CD4-positive, alpha-beta memory T cell (primary cell): ENCODE data around the gene BPIFB4. TPM values are rescaled to one million over a fixed set of nuclear protein-coding genes. Genes with fewer than 3 reads are reported as not detected.

ENCODE experiments used
- CTCF ChIA-PET: fragments of 350-600 bp; sonication (Branson Sonifier 250); formaldehyde crosslinking; loops from one replicate; lab custom pipeline; 2021; ENCODE audit warnings: inconsistent platforms; ENCODE audit not compliant: partially characterized antibody; lab: Charles Lee
- POLR2A ChIA-PET: fragments of 350-600 bp; sonication (Branson Sonifier 250); formaldehyde crosslinking; loops from one replicate; lab custom pipeline; 2021; ENCODE audit not compliant: partially characterized antibody; lab: Charles Lee
- DNase-seq, 5 donors: peaks; one replicate each; pipeline versions ENCODE4 v3.0.0 to v3.0.0-alpha.2; 2020 to 2022; ENCODE audit warnings: mixed read lengths in 1 of 5
- H3K27ac ChIP-seq: one replicate; pipeline ENCODE4 v1.7.0; 2013; ENCODE audit warnings: low read depth, low read length
- H3K27me3 ChIP-seq: 2 replicates; pipeline ENCODE4 v1.7.0; 2013; ENCODE audit warnings: mild to moderate bottlenecking, low read length, moderate library complexity; ENCODE audit not compliant: insufficient read depth
- H3K36me3 ChIP-seq: 2 replicates; pipeline ENCODE4 v1.7.0; 2013; ENCODE audit warnings: mild to moderate bottlenecking, low read length, moderate library complexity; ENCODE audit not compliant: insufficient read depth
- H3K4me1 ChIP-seq: 2 replicates; pipeline ENCODE4 v1.7.0; 2013; ENCODE audit warnings: mild to moderate bottlenecking, low read length, moderate library complexity; ENCODE audit not compliant: insufficient read depth
- H3K4me3 ChIP-seq, 2 donors: one replicate each; pipeline ENCODE4 v1.7.0; 2013; ENCODE audit warnings: low read length in 2 of 2, mild to moderate bottlenecking in 1 of 2
- H3K9me3 ChIP-seq, 2 donors: one replicate each; pipeline ENCODE4 v1.7.0; 2013; ENCODE audit warnings: low read length in 2 of 2, control low read depth in 1 of 2; ENCODE audit not compliant: control insufficient read depth in 1 of 2
- H3K27ac Mint-ChIP-seq, 7 donors: one replicate each; pipeline ENCODE4 v1.8.0; 2020 to 2021; ENCODE audit warnings: mixed read lengths in 7 of 7, mild to moderate bottlenecking in 6 of 7, inconsistent platforms in 3 of 7, moderate library complexity in 3 of 7
- H3K27me3 Mint-ChIP-seq, 2 donors: one replicate each; pipeline ENCODE4 v1.8.0; 2020 to 2021; ENCODE audit warnings: mixed read lengths in 2 of 2
- H3K36me3 Mint-ChIP-seq, 2 donors: one replicate each; pipeline ENCODE4 v1.8.0; 2020 to 2021; ENCODE audit warnings: mixed read lengths in 2 of 2, inconsistent platforms in 1 of 2, mild to moderate bottlenecking in 1 of 2
- H3K4me1 Mint-ChIP-seq, 4 donors: one replicate each; pipeline ENCODE4 v1.8.0; 2020 to 2021; ENCODE audit warnings: mixed read lengths in 4 of 4, mild to moderate bottlenecking in 1 of 4
- H3K4me3 Mint-ChIP-seq, 8 donors: one replicate each; pipeline ENCODE4 v1.8.0; 2020 to 2021; ENCODE audit warnings: mixed read lengths in 8 of 8, mild to moderate bottlenecking in 7 of 8, moderate library complexity in 6 of 8, inconsistent platforms in 3 of 8
- H3K9me3 Mint-ChIP-seq, 8 donors: one replicate each; pipeline ENCODE4 v1.8.0; 2020 to 2021; ENCODE audit warnings: mixed read lengths in 8 of 8, mild to moderate bottlenecking in 5 of 8, inconsistent platforms in 3 of 8, moderate library complexity in 1 of 8
- intact Hi-C: fragments of 100-400 bp; cut with micrococcal nuclease; formaldehyde crosslinking; loops from one replicate; pipeline ENCODE4 v1.15.1; 2023
- polyA plus RNA-seq, 2 donors: library from polyadenylated mRNA; unstranded; fragments of 300-500 nt; fragmentation: Illumina TruSeq; gene quantifications; one replicate each; pipeline ENCODE4 v1.2.3, GENCODE V29; 2021
- total RNA-seq, 2 experiments: library from RNA; stranded (reverse); gene quantifications; one replicate each; pipeline ENCODE4 v1.2.3, GENCODE V29; 2021

The BPIFB4 gene
- total and polyA plus RNA-seq, 4 experiments from 2014 or later: not detected

DNA sequence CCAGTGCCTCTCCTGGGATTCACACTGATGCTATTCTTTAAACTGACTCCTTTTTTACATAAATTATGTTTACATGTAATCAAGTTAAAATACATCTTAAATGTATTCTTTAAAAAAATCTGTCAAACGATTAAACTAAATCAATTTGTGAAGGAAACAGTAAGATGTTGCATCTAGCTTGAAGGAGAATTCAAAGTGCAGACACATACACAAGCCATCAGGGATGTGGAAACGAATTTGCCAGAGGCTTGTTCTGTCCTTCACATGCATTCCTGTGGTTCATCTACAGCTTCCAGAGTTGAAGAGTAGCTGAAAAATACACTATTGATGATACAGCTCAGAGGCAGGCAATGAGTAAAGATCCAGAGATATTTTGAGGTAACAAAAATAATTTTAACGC is 33.0 kb upstream of the BPIFB4 start:
- Histone ChIP-seq H3K9me3 (peaks cover 0 to 4% of the 10 kb centered on the region in 2 donors), H3K36me3 (no peaks in the 10 kb centered on the region), H3K4me1 (no peaks in the 10 kb centered on the region), H3K27ac (no peak overlapping the region), H3K4me3 (no peak overlapping the region), H3K27me3 (no peaks in the 10 kb centered on the region)
- H3K27ac Mint-ChIP-seq: peak overlapping the region in 1 of 7 donors; percentile 5
- peaks cover 0 to 22% (median 17%) of the 10 kb centered on the region in 8 donors for H3K9me3 Mint-ChIP-seq
- H3K4me1 Mint-ChIP-seq: peaks cover 0 to 1% (median under 1%) of the 10 kb centered on the region in 4 donors
- H3K4me3 Mint-ChIP-seq: no peak overlapping the region
- ChIA-PET CTCF (no interaction called here), POLR2A (no interaction called here)
- H3K36me3 Mint-ChIP-seq: no peaks in the 10 kb centered on the region
- intact Hi-C loops: no loop called here
- no peak for DNase-seq
- no peaks in the 10 kb centered on the region for H3K27me3 Mint-ChIP-seq

DNA sequence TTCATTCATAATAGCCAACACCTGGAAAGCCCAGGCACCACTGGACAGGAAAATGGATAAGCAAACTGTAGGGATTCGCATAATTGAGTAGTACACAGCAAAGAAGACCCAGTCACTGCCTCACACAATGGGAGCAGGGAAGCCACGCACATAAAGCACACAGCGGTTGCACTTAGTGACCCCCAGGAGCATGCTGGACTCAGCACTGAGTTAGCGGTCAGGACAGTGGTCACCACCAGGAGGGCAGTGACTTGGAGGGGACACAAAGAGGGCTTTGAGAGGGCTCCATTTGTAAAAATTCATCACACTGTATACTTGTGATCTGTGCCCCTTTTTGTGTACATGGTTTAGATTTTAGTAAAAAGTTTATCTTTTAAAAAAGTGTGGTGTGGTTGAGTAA is 28.1 kb upstream of the BPIFB4 start:
- no peak for DNase-seq
- Mint-ChIP-seq H3K27me3 (no peaks in the 10 kb centered on the region), H3K4me1 (peaks cover 0 to 3% (median 1%) of the 10 kb centered on the region in 4 donors), H3K4me3 (no peak overlapping the region), H3K36me3 (no peaks in the 10 kb centered on the region), H3K9me3 (peaks cover 0 to 4% (median 1%) of the 10 kb centered on the region in 8 donors), H3K27ac (peak overlapping the region in 3 of 7 donors; percentile 7 to 59 (median 37))
- intact Hi-C loops: no loop called here
- no peaks in the 10 kb centered on the region for H3K9me3 ChIP-seq
- POLR2A ChIA-PET: no interaction called here
- no peaks in the 10 kb centered on the region for H3K36me3 ChIP-seq
- no peaks in the 10 kb centered on the region for H3K4me1 ChIP-seq
- CTCF ChIA-PET: no interaction called here
- no peak overlapping the region for H3K4me3 ChIP-seq
- H3K27me3 ChIP-seq: no peaks in the 10 kb centered on the region
- no peak overlapping the region for H3K27ac ChIP-seq

DNA sequence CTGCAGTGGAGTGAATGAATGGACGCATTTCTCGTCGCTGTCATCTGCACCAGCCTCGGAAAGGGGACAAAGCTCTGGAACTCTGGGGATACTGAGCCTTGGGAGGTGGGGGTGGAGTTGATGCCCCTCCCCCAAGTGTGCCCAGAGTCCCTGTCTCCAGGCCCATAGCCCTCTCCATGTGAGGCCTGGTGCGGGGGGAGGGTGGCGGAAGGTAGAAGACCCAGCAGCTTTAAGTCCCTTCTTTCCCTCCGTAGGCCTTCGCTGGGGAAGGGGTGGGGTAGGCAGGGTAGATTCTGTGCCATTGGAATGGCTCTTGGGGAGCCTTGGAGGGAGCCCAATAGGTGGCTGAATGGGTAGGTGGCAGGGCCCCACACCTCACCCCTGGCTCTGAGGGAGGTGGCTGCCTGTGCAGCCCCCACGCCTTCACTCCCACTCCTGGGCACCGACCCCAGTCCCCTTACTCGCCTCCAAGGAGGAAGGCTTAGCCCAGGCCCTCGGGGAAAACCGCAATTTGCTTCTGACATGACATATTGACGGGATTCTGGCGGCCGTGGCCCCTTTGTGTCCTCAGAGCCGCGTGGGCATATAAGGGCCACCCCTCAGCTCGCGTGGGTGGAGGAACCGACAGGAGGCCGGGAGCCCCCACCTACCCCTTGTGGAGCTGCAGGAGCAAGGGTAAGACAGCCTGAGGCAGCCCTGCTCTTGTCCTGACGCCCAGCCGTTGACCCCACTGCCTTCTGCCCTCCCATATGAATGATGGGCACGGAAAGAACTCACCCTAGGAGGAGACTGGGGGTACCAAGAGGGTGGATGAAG is 25.9 kb upstream of the BPIFB4 start, which contains the start of gene BPIFB3:
Gene BPIFB3, plus strand, starts transcription at position 613 of the 816 bp plus-strand sequence. CDS start 1,533 bp downstream, outside the sequence.
- no peaks in the 10 kb centered on the region for H3K27me3 ChIP-seq
- POLR2A ChIA-PET: no interaction called here
- CTCF ChIA-PET: no interaction called here
- H3K4me3 ChIP-seq: no peak within 1 kb of the TSS
- no peak within 1 kb of the TSS for H3K4me3 Mint-ChIP-seq
- DNase-seq: no peak
- H3K36me3 Mint-ChIP-seq: no peaks in the 10 kb centered on the region
- intact Hi-C loops: no loop called here
- H3K4me1 ChIP-seq: no peaks in the 10 kb centered on the region
- peak within 1 kb of the TSS in 1 of 7 donors; percentile 32 for H3K27ac Mint-ChIP-seq
- no peaks in the 10 kb centered on the region for H3K9me3 ChIP-seq
- no peak within 1 kb of the TSS for H3K27ac ChIP-seq
- no peaks in the 10 kb centered on the region for H3K36me3 ChIP-seq
- H3K4me1 Mint-ChIP-seq: peaks cover 0 to 3% (median 3%) of the 10 kb centered on the region in 4 donors
- H3K27me3 Mint-ChIP-seq: no peaks in the 10 kb centered on the region
- H3K9me3 Mint-ChIP-seq: no peaks in the 10 kb centered on the region

DNA sequence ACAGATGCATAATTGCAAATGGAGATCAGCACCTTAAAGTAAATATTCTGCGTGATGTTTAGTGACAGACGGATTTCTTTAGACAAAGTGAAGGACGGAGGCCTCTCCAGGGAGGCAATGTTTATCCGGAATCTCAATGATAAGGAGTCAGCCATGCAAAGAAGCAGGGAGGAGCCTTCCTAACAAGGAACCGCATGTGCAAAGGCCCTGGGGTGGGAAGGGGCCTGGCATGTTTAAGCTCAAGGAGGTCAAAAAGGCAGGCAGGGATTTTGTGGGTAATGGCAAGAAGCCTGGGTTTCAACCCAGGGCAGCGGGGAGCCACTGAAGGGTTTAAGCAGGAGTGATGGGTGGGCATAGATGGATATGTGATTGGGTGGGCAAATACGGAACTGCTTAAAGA is 25.1 kb upstream of the BPIFB4 start:
- intact Hi-C loops: no loop called here
- Mint-ChIP-seq H3K36me3 (no peaks in the 10 kb centered on the region), H3K4me1 (peaks cover 0 to 3% (median 3%) of the 10 kb centered on the region in 4 donors), H3K27ac (peak overlapping the region in 1 of 7 donors; percentile 32), H3K9me3 (no peaks in the 10 kb centered on the region), H3K4me3 (no peak overlapping the region), H3K27me3 (no peaks in the 10 kb centered on the region)
- Histone ChIP-seq H3K4me1 (no peaks in the 10 kb centered on the region), H3K27ac (no peak overlapping the region), H3K27me3 (no peaks in the 10 kb centered on the region), H3K9me3 (no peaks in the 10 kb centered on the region), H3K4me3 (no peak overlapping the region), H3K36me3 (no peaks in the 10 kb centered on the region)
- ChIA-PET POLR2A (no interaction called here), CTCF (no interaction called here)
- no peak for DNase-seq

DNA sequence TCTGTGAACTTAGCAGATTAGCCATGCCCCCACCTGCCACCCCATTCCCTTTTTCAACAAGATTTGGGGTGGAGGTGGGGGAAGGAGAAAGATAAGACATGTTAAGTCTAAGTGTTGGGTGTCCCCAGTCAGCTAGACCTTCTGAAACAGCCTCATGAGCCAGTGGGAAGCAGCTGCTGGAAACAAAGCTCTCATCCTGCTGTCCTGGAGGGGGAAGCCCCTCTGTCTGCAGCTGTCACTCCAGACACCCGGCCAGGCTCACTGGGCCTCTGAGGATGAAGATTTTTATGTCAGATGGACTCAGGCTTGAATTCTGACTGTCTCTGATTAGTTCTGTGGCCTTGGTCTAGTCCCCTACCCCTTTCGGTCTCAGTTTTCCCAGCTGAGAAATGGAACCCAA is 24.7 kb upstream of the BPIFB4 start:
- H3K27ac ChIP-seq: no peak overlapping the region
- CTCF ChIA-PET: no interaction called here
- H3K4me3 Mint-ChIP-seq: no peak overlapping the region
- no peaks in the 10 kb centered on the region for H3K27me3 ChIP-seq
- no peaks in the 10 kb centered on the region for H3K27me3 Mint-ChIP-seq
- H3K27ac Mint-ChIP-seq: peak overlapping the region in 1 of 7 donors; percentile 19
- no peaks in the 10 kb centered on the region for H3K36me3 ChIP-seq
- intact Hi-C loops: no loop called here
- H3K9me3 Mint-ChIP-seq: no peaks in the 10 kb centered on the region
- no peak overlapping the region for H3K4me3 ChIP-seq
- no peaks in the 10 kb centered on the region for H3K4me1 ChIP-seq
- POLR2A ChIA-PET: no interaction called here
- no peak for DNase-seq
- no peaks in the 10 kb centered on the region for H3K9me3 ChIP-seq
- peaks cover 0 to 3% (median 3%) of the 10 kb centered on the region in 4 donors for H3K4me1 Mint-ChIP-seq
- no peaks in the 10 kb centered on the region for H3K36me3 Mint-ChIP-seq

DNA sequence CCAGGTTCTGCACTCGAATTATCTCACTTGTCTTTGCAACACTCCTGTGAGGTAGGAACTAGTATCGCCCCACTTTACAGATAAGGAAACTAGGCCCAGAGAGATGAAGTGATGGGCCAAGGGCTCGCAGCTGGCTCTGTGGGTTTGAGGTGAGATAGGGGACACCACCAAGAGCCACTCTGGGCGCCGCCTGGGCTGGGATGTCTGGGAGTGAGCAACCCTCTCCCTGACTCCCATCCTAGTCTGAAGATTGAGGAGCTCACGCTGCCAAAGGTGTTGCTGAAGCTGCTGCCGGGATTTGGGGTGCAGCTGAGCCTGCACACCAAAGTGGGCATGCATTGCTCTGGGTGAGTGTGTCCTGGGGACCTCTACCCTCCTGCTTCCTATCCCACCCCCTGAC is 20.3 kb upstream of the BPIFB4 start:
- H3K4me3 Mint-ChIP-seq: no peak overlapping the region
- H3K27me3 Mint-ChIP-seq: no peaks in the 10 kb centered on the region
- ChIA-PET POLR2A (no interaction called here), CTCF (interaction anchor here (1.2 kb wide), 1 partner anchor 37 kb away, joined by 3 read pairs; no protein-coding TSS in a partner anchor)
- H3K27ac Mint-ChIP-seq: no peak overlapping the region
- H3K9me3 ChIP-seq: no peaks in the 10 kb centered on the region
- H3K27ac ChIP-seq: no peak overlapping the region
- H3K4me1 Mint-ChIP-seq: peaks cover 0 to 3% (median 2%) of the 10 kb centered on the region in 4 donors
- no peak for DNase-seq
- H3K9me3 Mint-ChIP-seq: no peaks in the 10 kb centered on the region
- H3K4me1 ChIP-seq: no peaks in the 10 kb centered on the region
- no peaks in the 10 kb centered on the region for H3K36me3 ChIP-seq
- H3K27me3 ChIP-seq: no peaks in the 10 kb centered on the region
- intact Hi-C loops: no loop called here
- no peak overlapping the region for H3K4me3 ChIP-seq
- no peaks in the 10 kb centered on the region for H3K36me3 Mint-ChIP-seq

DNA sequence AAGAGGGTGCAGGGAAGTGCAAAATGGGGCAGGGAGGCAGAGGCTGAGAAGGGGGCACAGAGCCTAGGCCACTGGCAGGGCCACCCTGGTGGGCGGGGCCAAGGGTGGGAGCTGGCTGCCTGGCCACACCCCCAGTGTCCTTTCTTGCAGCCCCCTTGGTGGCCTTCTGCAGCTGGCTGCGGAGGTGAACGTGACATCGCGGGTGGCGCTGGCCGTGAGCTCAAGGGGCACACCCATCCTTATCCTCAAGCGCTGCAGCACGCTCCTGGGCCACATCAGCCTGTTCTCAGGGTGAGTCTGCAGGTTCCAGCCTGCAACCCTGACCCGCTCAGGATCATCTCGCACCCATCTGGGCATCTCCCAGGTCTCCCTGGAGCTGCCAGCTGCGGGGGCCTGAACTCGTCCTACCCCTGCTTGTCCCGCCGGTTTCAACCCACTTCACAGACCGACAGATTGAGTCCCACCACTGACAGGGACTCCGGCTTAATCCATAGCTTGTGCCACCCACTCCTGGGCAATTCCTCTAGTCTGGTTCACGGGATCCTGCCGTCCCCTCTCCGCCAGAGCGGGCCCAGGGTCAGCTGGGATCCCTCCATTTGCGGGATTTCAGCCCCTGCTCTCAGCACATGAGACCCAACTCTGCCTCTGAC is 19.6 kb upstream of the BPIFB4 start:
- CTCF ChIA-PET: no interaction called here
- Mint-ChIP-seq H3K4me1 (peaks cover 0 to 3% (median 2%) of the 10 kb centered on the region in 4 donors), H3K36me3 (no peaks in the 10 kb centered on the region), H3K27ac (no peak overlapping the region), H3K4me3 (peak overlapping the region in 1 of 8 donors; percentile 36), H3K27me3 (no peaks in the 10 kb centered on the region), H3K9me3 (no peaks in the 10 kb centered on the region)
- no peak overlapping the region for H3K27ac ChIP-seq
- no peaks in the 10 kb centered on the region for H3K27me3 ChIP-seq
- no peaks in the 10 kb centered on the region for H3K4me1 ChIP-seq
- H3K4me3 ChIP-seq: no peak overlapping the region
- no peaks in the 10 kb centered on the region for H3K9me3 ChIP-seq
- intact Hi-C loops: no loop called here
- no peaks in the 10 kb centered on the region for H3K36me3 ChIP-seq
- POLR2A ChIA-PET: no interaction called here
- no peak for DNase-seq
